H1 (cell line): ENCODE data around the gene STARD6. TPM values are rescaled to one million over a fixed set of nuclear protein-coding genes. Genes with fewer than 3 reads are reported as not detected.
A peak's percentile ranks its signal among the peaks of the same experiment; 100 is the strongest.

Experiments used
- CTCF ChIA-PET: fragments of 300-600 bp; sonication (Branson Sonifier 250); formaldehyde crosslinking; loops from one replicate; lab custom pipeline; 2021; ENCODE audit not compliant: partially characterized antibody; lab: Charles Lee
- POLR2A ChIA-PET: fragments of 300-600 bp; sonication (Branson Sonifier 250); formaldehyde crosslinking; loops from one replicate; lab custom pipeline; 2021; ENCODE audit warnings: inconsistent platforms; ENCODE audit not compliant: partially characterized antibody; lab: Charles Lee
- DNase-seq, 2 experiments: peaks; one replicate each; pipeline versions ENCODE4 v3.0.0 to v3.0.0-alpha.2; 2010 to 2022; ENCODE audit warnings: low spot score in 2 of 2, low read depth in 1 of 2, mixed read lengths in 1 of 2
- FAIRE-seq: peaks from 2 replicates; lab custom pipeline; 2011; peaks lifted over from hg19 to GRCh38; lab: Jason Lieb, UNC
- H2AFZ ChIP-seq: 2 replicates; pipeline ENCODE4 v1.8.1; 2012; ENCODE audit warnings: low read length, inconsistent platforms
- H2AK5ac ChIP-seq: 2 replicates; pipeline ENCODE4 v1.6.1; 2013; ENCODE audit warnings: low read depth, low read length
- H2BK120ac ChIP-seq: replicated peaks from 2 replicates; pipeline ENCODE3; 2013; ENCODE audit warnings: low read depth, low read length, inconsistent platforms
- H2BK12ac ChIP-seq: 2 replicates; pipeline ENCODE4 v1.6.1; 2013; ENCODE audit warnings: low read depth, low read length
- H2BK15ac ChIP-seq: 2 replicates; pipeline ENCODE4 v1.6.1; 2013; ENCODE audit warnings: low read length
- H2BK20ac ChIP-seq: 2 replicates; pipeline ENCODE4 v1.6.1; 2013; ENCODE audit warnings: low read length
- H2BK5ac ChIP-seq: 2 replicates; pipeline ENCODE4 v1.6.1; 2013; ENCODE audit warnings: low read depth, low read length
- H3K14ac ChIP-seq: 2 replicates; pipeline ENCODE4 v1.6.1; 2013; ENCODE audit warnings: inconsistent platforms; ENCODE audit not compliant: insufficient read length
- H3K18ac ChIP-seq: 2 replicates; pipeline ENCODE4 v1.6.1; 2013; ENCODE audit warnings: low read length; ENCODE audit errors: extremely low read depth
- H3K23ac ChIP-seq: 2 replicates; pipeline ENCODE4 v1.6.1; 2013; ENCODE audit warnings: inconsistent platforms; ENCODE audit not compliant: insufficient read length
- H3K23me2 ChIP-seq: 2 replicates; pipeline ENCODE4 v1.6.1; 2013; ENCODE audit warnings: low read depth, low read length
- H3K27ac ChIP-seq: 2 replicates; pipeline ENCODE4 v1.6.1; 2011; ENCODE audit warnings: low read depth, low read length, inconsistent platforms
- H3K27me3 ChIP-seq, 4 experiments: replicated peaks in 1 of 4; 1 replicate in 1 of 4; 2 replicates in 3 of 4; pipeline versions ENCODE4 v1.6.1 to v1.8.1; 2011 to 2013; ENCODE audit warnings: low read length in 3 of 4, mild to moderate bottlenecking in 3 of 4, inconsistent platforms in 2 of 4, mixed read lengths in 2 of 4, moderate library complexity in 1 of 4; ENCODE audit not compliant: control insufficient read depth in 3 of 4, insufficient read depth in 3 of 4; ENCODE audit errors: extremely low read depth in 1 of 4
- H3K36me3 ChIP-seq, 4 experiments: 2 replicates each; pipeline versions ENCODE4 v1.6.1 to v1.8.1; 2011 to 2013; ENCODE audit warnings: mild to moderate bottlenecking in 4 of 4, low read length in 3 of 4, moderate library complexity in 2 of 4, control low read depth in 1 of 4, inconsistent platforms in 1 of 4; ENCODE audit not compliant: insufficient read depth in 4 of 4, control insufficient read depth in 2 of 4
- H3K4ac ChIP-seq: replicated peaks from 2 replicates; pipeline ENCODE3; 2013; ENCODE audit warnings: low read length, low read depth, mixed read lengths, inconsistent platforms; ENCODE audit not compliant: insufficient read length
- H3K4me1 ChIP-seq, 4 experiments: replicated peaks in 1 of 4; 1 replicate in 1 of 4; 2 replicates in 3 of 4; pipeline versions ENCODE4 v1.6.1 to v1.8.1; 2011 to 2013; ENCODE audit warnings: low read length in 3 of 4, inconsistent platforms in 2 of 4, mixed read lengths in 1 of 4; ENCODE audit not compliant: insufficient read depth in 4 of 4, control insufficient read depth in 3 of 4
- H3K4me2 ChIP-seq, 2 experiments: 2 replicates each; pipeline versions ENCODE4 v1.6.1 to v1.8.1; 2011 to 2013; ENCODE audit warnings: low read depth in 2 of 2, low read length in 2 of 2, control low read depth in 1 of 2, inconsistent platforms in 1 of 2, mild to moderate bottlenecking in 1 of 2; ENCODE audit not compliant: insufficient read depth in 1 of 2
- H3K4me3 ChIP-seq, 4 experiments: fragments of 200-600, 300-600 bp in 1 of 4; sonication (generic), shearing (Covaris generic), sonication (Bioruptor Twin) in 1 of 4; 2 replicates each; pipeline versions ENCODE4 v1.5.1 to v1.8.1; 2011 to 2016; ENCODE audit warnings: low read length in 4 of 4, low read depth in 3 of 4, control low read depth in 2 of 4, inconsistent platforms in 2 of 4, mild to moderate bottlenecking in 2 of 4, mixed read lengths in 1 of 4, moderate library complexity in 1 of 4; ENCODE audit not compliant: insufficient read depth in 2 of 4; ENCODE audit errors: extremely low read depth in 1 of 4
- H3K56ac ChIP-seq: replicated peaks from 2 replicates; pipeline ENCODE3; 2013; ENCODE audit warnings: low read depth, mild to moderate bottlenecking, mixed read lengths, low read length, inconsistent platforms; ENCODE audit not compliant: insufficient read length
- H3K79me1 ChIP-seq: 2 replicates; pipeline ENCODE4 v1.6.1; 2013; ENCODE audit warnings: low read depth, low read length, control low read depth
- H3K79me2 ChIP-seq, 2 experiments: 2 replicates each; pipeline versions ENCODE4 v1.6.1 to v1.8.1; 2012 to 2013; ENCODE audit warnings: low read length in 2 of 2, mild to moderate bottlenecking in 2 of 2, inconsistent platforms in 1 of 2; ENCODE audit not compliant: insufficient read depth in 2 of 2, control insufficient read depth in 1 of 2
- H3K9ac ChIP-seq, 4 experiments: replicated peaks in 1 of 4; 1 replicate in 1 of 4; 2 replicates in 3 of 4; pipeline versions ENCODE4 v1.6.1 to v1.8.1; 2011 to 2013; ENCODE audit warnings: low read depth in 3 of 4, low read length in 3 of 4, control low read depth in 2 of 4, mild to moderate bottlenecking in 2 of 4, moderate library complexity in 2 of 4, inconsistent platforms in 1 of 4; ENCODE audit errors: extremely low read depth in 1 of 4
- H3K9me3 ChIP-seq, 2 experiments: 2 replicates each; pipeline versions ENCODE4 v1.6.1 to v1.8.1; 2012 to 2013; ENCODE audit warnings: mild to moderate bottlenecking in 2 of 2, moderate library complexity in 2 of 2, control low read depth in 1 of 2, inconsistent platforms in 1 of 2, low read depth in 1 of 2, low read length in 1 of 2, mixed read lengths in 1 of 2; ENCODE audit not compliant: insufficient read depth in 2 of 2
- H4K20me1 ChIP-seq, 2 experiments: replicated peaks in 1 of 2; 2 replicates each; pipeline versions ENCODE3 to v1.8.1; 2011 to 2013; ENCODE audit warnings: inconsistent platforms in 2 of 2, low read length in 2 of 2, mild to moderate bottlenecking in 1 of 2; ENCODE audit not compliant: insufficient read depth in 2 of 2, control insufficient read depth in 1 of 2
- H4K5ac ChIP-seq: 2 replicates; pipeline ENCODE4 v1.6.1; 2013; ENCODE audit warnings: low read length, low read depth, mixed read lengths, inconsistent platforms; ENCODE audit not compliant: insufficient read length
- H4K8ac ChIP-seq: 2 replicates; pipeline ENCODE4 v1.8.0; 2013; ENCODE audit warnings: mild to moderate bottlenecking, moderate library complexity, low read length, inconsistent platforms; ENCODE audit not compliant: insufficient read depth; ENCODE audit errors: extremely low read depth
- H4K91ac ChIP-seq: replicated peaks from 2 replicates; pipeline ENCODE3; 2013; ENCODE audit warnings: low read length, mixed read lengths, inconsistent platforms; ENCODE audit not compliant: insufficient read length
- GABPA ChIP-seq: IDR thresholded peaks from 2 replicates; pipeline ENCODE4 v1.6.1; 2011; ENCODE audit warnings: mild to moderate bottlenecking, low read length, moderate library complexity, borderline replicate concordance; ENCODE audit not compliant: insufficient read depth
- MAX ChIP-seq: IDR thresholded peaks from 2 replicates; pipeline ENCODE4 v1.6.1; 2012; ENCODE audit warnings: inconsistent platforms
- SAP30 ChIP-seq: fragments of 300-600 bp; sonication (generic); IDR thresholded peaks from 2 replicates; pipeline ENCODE4 v1.7.1; 2012; ENCODE audit warnings: low read length, moderate library complexity, mild to moderate bottlenecking, inconsistent platforms; ENCODE audit not compliant: insufficient read depth, insufficient replicate concordance
- SIN3A ChIP-seq, 2 experiments: IDR thresholded peaks in 1 of 2; conservative IDR thresholded peaks in 1 of 2; 2 replicates each; pipeline ENCODE4 v1.6.1; 2011 to 2012; ENCODE audit warnings: low read length in 2 of 2, improper control_type of control experiment in 1 of 2, low read depth in 1 of 2, mild to moderate bottlenecking in 1 of 2
- SIX5 ChIP-seq: IDR thresholded peaks from 2 replicates; pipeline ENCODE4 v1.6.1; 2011; ENCODE audit warnings: mild to moderate bottlenecking, low read depth, low read length
- SP1 ChIP-seq: IDR thresholded peaks from 2 replicates; pipeline ENCODE4 v1.6.1; 2011; ENCODE audit warnings: low read depth, low read length
- polyA plus RNA-seq, 7 experiments: library from polyadenylated mRNA; depleted of rRNA in 3 of 7; stranded (reverse) in 5 of 7; unstranded in 2 of 7; fragments of >200 nt in 5 of 7; fragments of 200-250 nt in 2 of 7; gene quantifications; 1 replicate in 5 of 7; 2 replicates in 1 of 7; 4 replicates in 1 of 7; pipeline versions ENCODE4 v1.2.1 to v1.2.3, GENCODE V29; 2011 to 2013; ENCODE audit warnings: missing spikeins in 2 of 7, mixed read lengths in 2 of 7
- total RNA-seq: library from RNA; stranded (reverse); fragmentation: NEBNext Ultra II Directional; extraction: Animal tissue kit (Norgen Biotek cat#: 25700); gene quantifications from 2 replicates; pipeline ENCODE4 v1.2.1, GENCODE V29; 2021

The STARD6 gene
- total and polyA plus RNA-seq, 2 of the 8 experiments (the other 6 are each of a cell fraction or from before 2014, with no cell fraction given): not detected

DNA sequence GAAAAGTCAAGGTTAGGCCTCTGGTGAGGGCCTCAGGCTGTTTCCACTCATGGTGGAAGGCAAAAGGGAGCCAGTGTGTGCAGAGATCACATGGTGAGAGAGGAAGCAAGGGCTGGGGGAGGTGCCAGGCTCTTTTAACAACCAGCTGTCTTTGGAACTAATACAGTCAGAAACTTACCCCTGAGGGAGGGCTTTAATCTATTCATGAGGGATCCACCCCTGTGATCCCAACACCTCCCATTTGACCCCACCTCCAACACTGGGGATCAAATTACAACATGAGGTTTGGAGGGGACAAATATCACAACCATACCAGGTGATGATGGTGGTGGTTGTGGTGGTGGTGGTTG, 77.5 kb downstream of the STARD6 start:
- H3K4me2 ChIP-seq: no peak overlapping the region; a peak in 1 of 4 replicates
- H2AFZ ChIP-seq: no peak overlapping the region
- no peak overlapping the region for H2BK20ac ChIP-seq
- H3K9ac ChIP-seq: no peak overlapping the region
- no peak for TF ChIP-seq SIN3A (conservative IDR thresholded peaks at IDR 0.05 in 1 of 2, IDR thresholded peaks at IDR 0.05 in 1 of 2; ENCODE audit: low read depth in 1 of 2, low read length in 2 of 2)
- 0 out of 2 replicates have a peak, but pooled peaks have one; percentile 17 for TF ChIP-seq MAX
- TF ChIP-seq SAP30: no peak
- no peak for TF ChIP-seq GABPA
- TF ChIP-seq SIX5: peak; percentile 12; the same call in 1 of the 2 replicates
- TF ChIP-seq SP1: 0 out of 2 replicates have a peak, but pooled peaks have one; percentile 21
- H3K4me1 ChIP-seq: no peaks in the 10 kb centered on the region; a peak in 1 of 7 replicates
- H3K36me3 ChIP-seq: peaks cover 2 to 71% (median 16%) of the 10 kb centered on the region in 4 experiments
- no peaks in the 10 kb centered on the region for H3K79me1 ChIP-seq
- no peaks in the 10 kb centered on the region for H3K23me2 ChIP-seq
- H4K5ac ChIP-seq: no peak overlapping the region
- H2BK5ac ChIP-seq: no peak overlapping the region
- H2BK15ac ChIP-seq: no peak overlapping the region
- H3K18ac ChIP-seq: no peak overlapping the region
- FAIRE-seq (no peak), DNase-seq (no peak)
- H2BK12ac ChIP-seq: no peak overlapping the region
- POLR2A ChIA-PET: interaction anchor here (1.0 to 3.3 kb wide), 3 partner anchors 11 to 53 kb away, joined by 3 to 27 read pairs (median 4); partner anchors contain the start of gene POLI
- H3K4me3 ChIP-seq: no peak overlapping the region
- H2BK120ac ChIP-seq: no peak overlapping the region
- H3K4ac ChIP-seq: no peak overlapping the region
- H3K79me2 ChIP-seq: 0 out of 4 replicates have a peak, but pooled peaks cover 0 to 2% of the 10 kb centered on the region in 2 experiments
- H2AK5ac ChIP-seq: no peak overlapping the region
- CTCF ChIA-PET: interaction anchor here (3.2 kb wide), 1 partner anchor 10 kb away, joined by 17 read pairs; the partner anchor contains the start of gene POLI
- H4K91ac ChIP-seq: no peak overlapping the region
- H4K8ac ChIP-seq: no peak overlapping the region
- H3K14ac ChIP-seq: no peak overlapping the region
- H3K23ac ChIP-seq: no peak overlapping the region
- H3K27ac ChIP-seq: no peak overlapping the region
- no peaks in the 10 kb centered on the region for H3K27me3 ChIP-seq
- no peaks in the 10 kb centered on the region for H4K20me1 ChIP-seq
- no peaks in the 10 kb centered on the region for H3K9me3 ChIP-seq
- H3K56ac ChIP-seq: no peak overlapping the region
